CD14-positive monocyte (primary cell): ENCODE data around the gene PRSS33. TPM values are rescaled to one million over a fixed set of nuclear protein-coding genes. Genes with fewer than 3 reads are reported as not detected.

Source experiments
- DNase-seq, 3 donors: peaks; one replicate each; pipeline ENCODE4 v3.0.0-alpha.2; 2011 to 2022
- H2AFZ ChIP-seq: 2 replicates; pipeline ENCODE4 v1.6.0; 2012; ENCODE audit warnings: mild to moderate bottlenecking, low read depth, low read length, inconsistent platforms; ENCODE audit not compliant: insufficient read depth, poor library complexity, severe bottlenecking
- H3K27ac ChIP-seq, 2 donors: 1 replicate in 1 of 2; 2 replicates in 1 of 2; pipeline ENCODE4 v1.5.1; 2012 to 2013; ENCODE audit warnings: low read length in 2 of 2, control low read depth in 1 of 2, inconsistent platforms in 1 of 2, low read depth in 1 of 2, mild to moderate bottlenecking in 1 of 2
- H3K27me3 ChIP-seq, 2 donors: one replicate each; pipeline versions ENCODE4 v1.6.0 to v1.6.1; 2011 to 2013; ENCODE audit warnings: low read length in 2 of 2; ENCODE audit not compliant: control insufficient read depth in 2 of 2, insufficient read depth in 2 of 2
- H3K36me3 ChIP-seq, 2 donors: replicated peaks in 1 of 2; 1 replicate in 1 of 2; 2 replicates in 1 of 2; pipeline versions ENCODE4 v1.5.1 to v1.6.1; 2012 to 2013; ENCODE audit warnings: low read length in 2 of 2, control low read depth in 1 of 2, inconsistent platforms in 1 of 2, mild to moderate bottlenecking in 1 of 2; ENCODE audit not compliant: insufficient read depth in 2 of 2, control insufficient read depth in 1 of 2
- H3K4me1 ChIP-seq, 2 donors: 1 replicate in 1 of 2; 2 replicates in 1 of 2; pipeline versions ENCODE4 v1.5.1 to v1.6.1; 2012 to 2013; ENCODE audit warnings: low read length in 2 of 2, control low read depth in 1 of 2, inconsistent platforms in 1 of 2, mild to moderate bottlenecking in 1 of 2, moderate library complexity in 1 of 2; ENCODE audit not compliant: insufficient read depth in 2 of 2, control insufficient read depth in 1 of 2
- H3K4me2 ChIP-seq: replicated peaks from 2 replicates; pipeline ENCODE3; 2012; ENCODE audit warnings: low read length, moderate library complexity, mild to moderate bottlenecking; ENCODE audit not compliant: poor library complexity, severe bottlenecking; ENCODE audit errors: extremely low read depth
- H3K4me3 ChIP-seq, 3 experiments: fragments of 200-600 bp in 1 of 3; sonication (generic) in 1 of 3; replicated peaks in 1 of 3; 1 replicate in 2 of 3; 2 replicates in 1 of 3; pipeline ENCODE4 v1.5.1; 2011 to 2013; ENCODE audit warnings: low read length in 3 of 3, mild to moderate bottlenecking in 3 of 3, control low read depth in 2 of 3, low read depth in 2 of 3, inconsistent platforms in 1 of 3, moderate library complexity in 1 of 3
- H3K79me2 ChIP-seq: 2 replicates; pipeline ENCODE4 v1.6.0; 2012; ENCODE audit warnings: mild to moderate bottlenecking, control low read depth, inconsistent platforms, low read length, moderate library complexity; ENCODE audit not compliant: insufficient read depth
- H3K9ac ChIP-seq: 2 replicates; pipeline ENCODE4 v1.6.0; 2017; ENCODE audit warnings: low read length, mild to moderate bottlenecking; ENCODE audit not compliant: insufficient read depth, poor library complexity, severe bottlenecking
- H3K9me3 ChIP-seq, 2 donors: replicated peaks in 1 of 2; 1 replicate in 1 of 2; 2 replicates in 1 of 2; pipeline versions ENCODE4 v1.5.1 to v1.6.1; 2012 to 2013; ENCODE audit warnings: low read length in 2 of 2, control low read depth in 1 of 2; ENCODE audit not compliant: control insufficient read depth in 1 of 2, insufficient read depth in 1 of 2
- H4K20me1 ChIP-seq: 2 replicates; pipeline ENCODE4 v1.6.0; 2012; ENCODE audit warnings: mild to moderate bottlenecking, low read length, control low read depth, moderate library complexity; ENCODE audit not compliant: insufficient read depth
- H3K27ac Mint-ChIP-seq, 7 donors: one replicate each; pipeline ENCODE4 v1.8.0; 2020; ENCODE audit warnings: mild to moderate bottlenecking in 7 of 7, mixed read lengths in 7 of 7, moderate library complexity in 6 of 7, inconsistent platforms in 2 of 7
- H3K27me3 Mint-ChIP-seq, 3 donors: one replicate each; pipeline ENCODE4 v1.8.0; 2021 to 2022; ENCODE audit warnings: low read depth in 3 of 3, mild to moderate bottlenecking in 3 of 3, mixed read lengths in 3 of 3, moderate library complexity in 3 of 3, inconsistent platforms in 1 of 3
- H3K36me3 Mint-ChIP-seq, 2 donors: one replicate each; pipeline ENCODE4 v1.8.0; 2020; ENCODE audit warnings: mixed read lengths in 2 of 2, inconsistent platforms in 1 of 2, mild to moderate bottlenecking in 1 of 2
- H3K4me1 Mint-ChIP-seq: one replicate; pipeline ENCODE4 v1.8.0; 2020; ENCODE audit warnings: mild to moderate bottlenecking, mixed read lengths
- H3K4me3 Mint-ChIP-seq, 2 donors: one replicate each; pipeline ENCODE4 v1.8.0; 2020; ENCODE audit warnings: mild to moderate bottlenecking in 2 of 2, mixed read lengths in 2 of 2, moderate library complexity in 1 of 2
- H3K9me3 Mint-ChIP-seq, 7 donors: one replicate each; pipeline ENCODE4 v1.8.0; 2020 to 2022; ENCODE audit warnings: mixed read lengths in 7 of 7, mild to moderate bottlenecking in 6 of 7, moderate library complexity in 6 of 7, inconsistent platforms in 2 of 7
- CTCF ChIP-seq: fragments of 200-600 bp; IDR thresholded peaks from one replicate; pipeline ENCODE4 v1.8.0; 2022; ENCODE audit warnings: antibody characterized with exemption, mild to moderate bottlenecking
- WGBS: methylation state at CpG from one replicate; pipeline ENCODE4 v1.1.5; 2013; ENCODE audit warnings: missing lambda C conversion rate; ENCODE audit not compliant: insufficient coverage; 5-methylcytosine and 5-hydroxymethylcytosine counted together
- intact Hi-C, 2 donors: fragments of 100-400 bp; cut with micrococcal nuclease; formaldehyde crosslinking; loops; one replicate each; pipeline versions ENCODE4 v1.15.0 to v1.15.1; 2023
- polyA minus RNA-seq: library from RNA; depleted of rRNA, polyadenylated mRNA; stranded (reverse); fragments of >200 nt; gene quantifications from 2 replicates; pipeline ENCODE4 v1.2.3, GENCODE V29; 2012
- polyA plus RNA-seq, 3 donors: library from polyadenylated mRNA; depleted of rRNA in 1 of 3; unstranded in 2 of 3; stranded (reverse) in 1 of 3; fragments of 300-500 nt in 2 of 3; fragments of >200 nt in 1 of 3; fragmentation: Illumina TruSeq in 2 of 3; gene quantifications; 1 replicate in 2 of 3; 2 replicates in 1 of 3; pipeline ENCODE4 v1.2.3, GENCODE V29; 2012 to 2021
- total RNA-seq, 12 experiments: library from RNA in 1 of 12; stranded (reverse) in 1 of 12; fragments of 120-200 nt in 1 of 12; gene quantifications; one replicate each; pipeline ENCODE4 v1.2.4 and lab custom pipeline; 2013 to 2026; ENCODE audit warnings: mixed read lengths in 6 of 12, inconsistent platforms in 1 of 12

Gene PRSS33
- total RNA-seq (2013) = not detected
- under 1 TPM in 1 of 3 donors, not detected in 2; 0.05 TPM for polyA plus RNA-seq
- polyA minus RNA-seq = not detected in 2 replicates
- total RNA-seq (lab: John Stamatoyannopoulos, UW) = 0 to 0.15 (median 0) reads per million in 11 experiments

GRCh38 chr16:2787406-2787805 is at the start of gene PRSS33:
PRSS33 (minus strand) TSS chr16:2787560; CDS start chr16:2786547, 1,013 bp downstream.
- Mint-ChIP-seq H3K27me3 (peaks cover 33 to 61% (median 50%) of the 10 kb centered on the region in 3 donors), H3K4me1 (peaks cover 31% of the 10 kb centered on the region), H3K27ac (no peak within 1 kb of the TSS), H3K36me3 (peaks cover 0 to 4% of the 10 kb centered on the region in 2 donors), H3K9me3 (peaks cover 0 to 2% (median 0%) of the 10 kb centered on the region in 7 donors), H3K4me3 (peak within 1 kb of the TSS in 1 of 2 donors; percentile 85)
- WGBS = 26% methylated on average over 3 of the region's 10 CpGs
- Histone ChIP-seq H3K4me3 (no peak within 1 kb of the TSS), H3K9me3 (no peaks in the 10 kb centered on the region), H2AFZ (no peak within 1 kb of the TSS), H3K9ac (no peak within 1 kb of the TSS), H3K36me3 (no peaks in the 10 kb centered on the region), H3K27ac (no peak within 1 kb of the TSS), H3K79me2 (no peaks in the 10 kb centered on the region), H3K4me1 (peaks cover 22 to 29% of the 10 kb centered on the region in 2 donors), H3K27me3 (peaks cover 6 to 43% of the 10 kb centered on the region in 2 donors), H3K4me2 (no peak within 1 kb of the TSS), H4K20me1 (no peaks in the 10 kb centered on the region)
- TF ChIP-seq CTCF = no peak
- DNase-seq = no peak
- intact Hi-C loops = loop anchor here in 1 of 2 donors (5.0 kb wide), 1 partner anchor 35 kb away; no protein-coding TSS in a partner anchor

GRCh38 chr16:2836646-2837508 is 49.5 kb upstream of the PRSS33 start:
- TF ChIP-seq CTCF = no peak
- peak overlapping the region in 1 of 2 donors; percentile 22 for H3K4me3 Mint-ChIP-seq
- H3K4me1 ChIP-seq = peaks cover 4% of the 10 kb centered on the region in 2 donors
- no peaks in the 10 kb centered on the region for H4K20me1 ChIP-seq
- no peaks in the 10 kb centered on the region for H3K27me3 ChIP-seq
- 92% methylated on average over 9 of the region's 13 CpGs for WGBS
- H3K4me3 ChIP-seq = no peak overlapping the region
- H3K79me2 ChIP-seq = no peaks in the 10 kb centered on the region
- no peak for DNase-seq
- H3K9me3 ChIP-seq = no peaks in the 10 kb centered on the region
- no peak overlapping the region for H3K4me2 ChIP-seq
- H3K27ac ChIP-seq = no peak overlapping the region
- H3K9ac ChIP-seq = no peak overlapping the region
- H3K36me3 ChIP-seq = no peaks in the 10 kb centered on the region
- no peaks in the 10 kb centered on the region for H3K36me3 Mint-ChIP-seq
- no peak overlapping the region for H2AFZ ChIP-seq
- H3K4me1 Mint-ChIP-seq = peaks cover 10% of the 10 kb centered on the region
- intact Hi-C loops = loop anchor here in 1 of 2 donors (5.0 kb wide), 2 partner anchors 35 to 85 kb away; no protein-coding TSS in a partner anchor
- H3K27ac Mint-ChIP-seq = peak overlapping the region in 1 of 7 donors; percentile 1
- peaks cover 1 to 6% (median 4%) of the 10 kb centered on the region in 7 donors for H3K9me3 Mint-ChIP-seq
- peaks cover 8 to 15% (median 12%) of the 10 kb centered on the region in 3 donors for H3K27me3 Mint-ChIP-seq
